Osteoblast (primary cell): ENCODE measurements around the gene HDAC9. TPM values are rescaled to one million over a fixed set of nuclear protein-coding genes. Genes with fewer than 3 reads are reported as not detected.

ENCODE experiments used
- DNase-seq: peaks from one replicate; pipeline ENCODE4 v3.0.0; 2011; ENCODE audit warnings: low spot score, mixed read lengths; ENCODE audit not compliant: insufficient read length; ENCODE audit errors: missing footprints
- H2AFZ ChIP-seq: 2 replicates; pipeline ENCODE4 v1.6.0; 2011; ENCODE audit warnings: mild to moderate bottlenecking, low read length
- H3K27ac ChIP-seq: 2 replicates; pipeline ENCODE4 v1.5.1; 2011; ENCODE audit warnings: mild to moderate bottlenecking, low read depth, low read length, moderate library complexity
- H3K27me3 ChIP-seq: 2 replicates; pipeline ENCODE4 v1.6.0; 2012; ENCODE audit warnings: mild to moderate bottlenecking, control low read depth, inconsistent platforms, low read length, moderate library complexity; ENCODE audit not compliant: insufficient read depth
- H3K36me3 ChIP-seq: 2 replicates; pipeline ENCODE4 v1.5.1; 2011; ENCODE audit warnings: mild to moderate bottlenecking, low read length, control low read depth, moderate library complexity; ENCODE audit not compliant: insufficient read depth
- H3K4me1 ChIP-seq: 2 replicates; pipeline ENCODE4 v1.5.1; 2011; ENCODE audit warnings: mild to moderate bottlenecking, low read length, control low read depth, moderate library complexity; ENCODE audit not compliant: insufficient read depth
- H3K4me2 ChIP-seq: 2 replicates; pipeline ENCODE4 v1.6.0; 2011; ENCODE audit warnings: mild to moderate bottlenecking, low read length; ENCODE audit not compliant: insufficient read depth
- H3K4me3 ChIP-seq: fragments of 200-600 bp; sonication (generic); 3 replicates; pipeline ENCODE4 v1.5.1; 2012; ENCODE audit warnings: mild to moderate bottlenecking, low read length, inconsistent platforms; ENCODE audit not compliant: insufficient read depth
- H3K79me2 ChIP-seq: 2 replicates; pipeline ENCODE4 v1.6.0; 2012; ENCODE audit warnings: mild to moderate bottlenecking, low read length, control low read depth, inconsistent platforms; ENCODE audit not compliant: insufficient read depth
- H3K9me3 ChIP-seq: 2 replicates; pipeline ENCODE4 v1.5.1; 2011; ENCODE audit warnings: low read depth, low read length, control low read depth
- H4K20me1 ChIP-seq: 2 replicates; pipeline ENCODE4 v1.6.0; 2012; ENCODE audit warnings: mild to moderate bottlenecking, low read length, control low read depth; ENCODE audit not compliant: insufficient read depth
- total RNA-seq: library from RNA; depleted of rRNA; stranded (reverse); fragments of >200 nt; gene quantifications from 2 replicates; pipeline ENCODE4 v1.2.3, GENCODE V29; 2012
- TF ChIP-seq, protein P1 (sequence below): IDR thresholded peaks from 2 replicates; pipeline ENCODE4 v1.5.1; 2011; ENCODE audit warnings: mild to moderate bottlenecking, low read depth, low read length, moderate library complexity; ENCODE audit errors: extremely low read depth

Gene HDAC9
- total RNA-seq, 1 donor: 21.7 TPM

DNA sequence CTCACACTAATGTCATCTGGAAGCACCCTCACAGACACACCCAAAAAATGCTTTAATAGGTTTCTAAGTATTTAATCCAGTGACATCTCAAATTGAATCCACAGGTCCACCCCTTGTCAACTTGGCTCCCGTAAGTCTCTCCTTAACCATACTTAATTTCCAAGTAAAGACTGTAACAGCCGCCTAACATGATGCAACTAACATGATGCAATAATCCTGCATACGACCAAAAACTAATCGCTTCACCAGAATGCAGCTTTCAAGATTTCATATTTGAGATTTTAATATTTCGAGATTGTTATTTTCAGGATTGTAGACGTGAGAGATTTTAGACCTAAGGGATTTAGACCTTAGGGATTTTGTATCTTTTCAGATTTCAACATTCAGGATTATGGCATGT is 3.7 kb upstream of the HDAC9 start:
- H3K79me2 ChIP-seq: no peaks in the 10 kb centered on the region
- H3K27ac ChIP-seq: no peak overlapping the region
- H3K4me3 ChIP-seq: no peak overlapping the region
- DNase-seq: no peak
- H3K27me3 ChIP-seq: no peaks in the 10 kb centered on the region
- no peak overlapping the region for H2AFZ ChIP-seq
- H3K9me3 ChIP-seq: no peaks in the 10 kb centered on the region
- H3K4me2 ChIP-seq: no peak overlapping the region
- TF ChIP-seq, protein P1, sequence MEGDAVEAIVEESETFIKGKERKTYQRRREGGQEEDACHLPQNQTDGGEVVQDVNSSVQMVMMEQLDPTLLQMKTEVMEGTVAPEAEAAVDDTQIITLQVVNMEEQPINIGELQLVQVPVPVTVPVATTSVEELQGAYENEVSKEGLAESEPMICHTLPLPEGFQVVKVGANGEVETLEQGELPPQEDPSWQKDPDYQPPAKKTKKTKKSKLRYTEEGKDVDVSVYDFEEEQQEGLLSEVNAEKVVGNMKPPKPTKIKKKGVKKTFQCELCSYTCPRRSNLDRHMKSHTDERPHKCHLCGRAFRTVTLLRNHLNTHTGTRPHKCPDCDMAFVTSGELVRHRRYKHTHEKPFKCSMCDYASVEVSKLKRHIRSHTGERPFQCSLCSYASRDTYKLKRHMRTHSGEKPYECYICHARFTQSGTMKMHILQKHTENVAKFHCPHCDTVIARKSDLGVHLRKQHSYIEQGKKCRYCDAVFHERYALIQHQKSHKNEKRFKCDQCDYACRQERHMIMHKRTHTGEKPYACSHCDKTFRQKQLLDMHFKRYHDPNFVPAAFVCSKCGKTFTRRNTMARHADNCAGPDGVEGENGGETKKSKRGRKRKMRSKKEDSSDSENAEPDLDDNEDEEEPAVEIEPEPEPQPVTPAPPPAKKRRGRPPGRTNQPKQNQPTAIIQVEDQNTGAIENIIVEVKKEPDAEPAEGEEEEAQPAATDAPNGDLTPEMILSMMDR: no peak
- peaks cover 18% of the 10 kb centered on the region for H3K4me1 ChIP-seq
- no peaks in the 10 kb centered on the region for H4K20me1 ChIP-seq
- H3K36me3 ChIP-seq: no peaks in the 10 kb centered on the region

DNA sequence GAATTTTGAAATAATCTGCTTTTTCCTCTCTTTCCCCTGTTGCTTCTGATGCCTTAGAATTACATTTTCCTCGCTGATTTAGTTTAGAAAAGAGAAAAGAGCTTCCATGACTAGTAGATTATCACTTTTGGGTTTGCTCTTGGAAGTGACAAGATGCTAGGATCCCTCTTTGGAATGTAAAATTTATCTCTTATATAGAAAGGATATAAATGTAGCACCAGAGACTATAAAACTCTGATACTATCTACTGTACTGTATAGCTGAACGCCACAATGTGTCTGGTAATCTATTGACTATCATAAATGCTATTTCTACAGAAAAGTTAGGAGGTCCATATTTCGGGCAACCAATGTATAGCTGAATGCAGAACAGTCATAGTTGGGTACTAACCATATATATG is 1.1 kb upstream of the HDAC9 start:
- no peak overlapping the region for H2AFZ ChIP-seq
- H3K4me2 ChIP-seq: no peak overlapping the region
- no peaks in the 10 kb centered on the region for H3K9me3 ChIP-seq
- H3K36me3 ChIP-seq: no peaks in the 10 kb centered on the region
- no peaks in the 10 kb centered on the region for H3K27me3 ChIP-seq
- no peak for DNase-seq
- TF ChIP-seq, protein P1: no peak
- H3K4me1 ChIP-seq: peaks cover 18% of the 10 kb centered on the region
- H3K79me2 ChIP-seq: no peaks in the 10 kb centered on the region
- H3K4me3 ChIP-seq: no peak overlapping the region
- H3K27ac ChIP-seq: no peak overlapping the region
- no peaks in the 10 kb centered on the region for H4K20me1 ChIP-seq

DNA sequence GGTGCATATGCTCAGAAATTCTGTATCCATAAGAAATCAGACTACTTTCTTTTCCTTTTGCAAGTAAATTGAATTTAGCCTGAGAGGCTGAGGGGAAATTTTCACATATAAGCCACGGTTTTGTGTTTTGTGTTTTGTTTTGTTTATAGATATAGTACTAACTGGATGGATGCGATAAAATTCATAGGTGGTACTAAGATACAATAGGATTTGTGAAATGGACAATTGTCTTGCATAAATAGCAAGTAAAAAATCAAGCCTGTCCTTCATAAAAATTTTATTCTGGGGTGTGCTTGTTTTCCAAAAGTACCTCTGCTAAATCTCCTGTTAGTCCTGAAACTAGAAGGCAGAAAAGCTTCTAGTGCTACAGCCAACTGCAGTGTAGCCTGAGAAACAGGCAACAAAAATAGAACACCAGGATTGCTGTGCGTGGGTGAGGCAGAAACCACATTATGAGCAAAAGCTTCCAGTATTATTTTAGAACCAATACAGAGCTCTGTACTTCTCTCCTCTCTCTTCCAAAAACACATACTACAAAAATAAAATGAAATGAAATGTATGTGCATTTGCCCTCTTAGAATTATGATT is 634 bp upstream of the HDAC9 start:
- H3K27ac ChIP-seq: peak overlapping the region; percentile 94
- H3K4me1 ChIP-seq: peaks cover 18% of the 10 kb centered on the region

GRCh38 chr7:18496341-18496700 is 772 bp downstream of the HDAC9 start:
- DNase-seq: no peak
- TF ChIP-seq, protein P1: no peak
- Histone ChIP-seq H3K27ac (no peak overlapping the region), H3K79me2 (no peaks in the 10 kb centered on the region), H2AFZ (peak overlapping the region; percentile 81), H3K27me3 (no peaks in the 10 kb centered on the region), H3K4me3 (peak overlapping the region; percentile 72), H4K20me1 (no peaks in the 10 kb centered on the region), H3K36me3 (no peaks in the 10 kb centered on the region), H3K9me3 (no peaks in the 10 kb centered on the region), H3K4me1 (peaks cover 18% of the 10 kb centered on the region), H3K4me2 (peak overlapping the region; percentile 94)

More for the DNA sequence above, 634 bp upstream of the HDAC9 start:
- Histone ChIP-seq H2AFZ (peak overlapping the region; percentile 81), H3K9me3 (no peaks in the 10 kb centered on the region), H3K27me3 (no peaks in the 10 kb centered on the region), H3K4me2 (peak overlapping the region; percentile 94), H3K36me3 (no peaks in the 10 kb centered on the region), H4K20me1 (no peaks in the 10 kb centered on the region), H3K79me2 (no peaks in the 10 kb centered on the region), H3K4me3 (peak overlapping the region; percentile 72)
- peak; percentile 46 for DNase-seq
- TF ChIP-seq, protein P1: no peak
